ENCODE measurements around the gene GJA5. TPM values are rescaled to one million over a fixed set of nuclear protein-coding genes. Genes with fewer than 3 reads are reported as not detected.

Gene GJA5
- total and polyA plus RNA-seq, 2 experiments from 2014 or later, result 0.24 to 1.7 TPM

DNA sequence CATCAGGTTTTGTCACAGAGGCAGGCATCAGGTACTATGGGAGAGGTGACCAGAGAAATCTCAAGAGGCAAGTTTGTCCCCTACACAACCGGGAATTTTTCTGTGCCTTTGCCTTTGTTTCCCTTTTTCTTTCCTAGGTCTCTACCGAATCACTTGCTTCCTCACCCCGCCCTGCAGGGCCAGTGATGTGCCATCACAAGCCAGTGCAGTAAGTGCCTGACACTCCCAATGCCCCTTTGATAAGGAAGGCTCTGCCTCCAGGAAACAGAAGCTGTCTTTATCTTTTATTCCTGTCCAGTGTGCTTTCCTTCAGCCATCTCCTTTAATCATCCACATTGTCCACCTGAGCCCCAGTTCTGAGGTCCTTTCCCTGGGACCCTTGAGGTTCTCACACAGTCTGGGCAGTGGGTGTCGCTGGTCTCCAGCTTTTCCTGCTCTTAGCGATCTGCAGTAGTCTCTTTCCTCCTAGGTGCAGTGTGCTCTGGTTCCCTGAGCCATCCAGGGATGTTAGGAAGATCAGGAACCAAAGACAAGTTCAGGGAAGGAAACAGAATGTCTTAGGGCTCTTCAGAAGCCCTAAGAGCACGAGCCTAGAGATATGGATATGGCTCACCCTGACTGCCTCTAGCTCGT, 36.6 kb downstream of the GJA5 start:
- ATAC-seq (peak; percentile 99), DNase-seq (ENCODE audit: low spot score) (peak; percentile 91)
- H3K9me3 Mint-ChIP-seq, result peaks cover 9% of the 10 kb centered on the region
- Histone ChIP-seq H3K4me3 (no peak overlapping the region), H2AFZ (no peak overlapping the region), H3K79me2 (replicated peaks; ENCODE audit: insufficient read depth) (no peaks in the 10 kb centered on the region), H3K27me3 (ENCODE audit: insufficient read depth) (no peaks in the 10 kb centered on the region), H3K4me1 (ENCODE audit: insufficient read depth) (peaks cover 17% of the 10 kb centered on the region), H3K36me3 (ENCODE audit: insufficient read depth) (no peaks in the 10 kb centered on the region), H3K27ac (ENCODE audit: low read depth) (no peak overlapping the region), H3K4me2 (no peak overlapping the region), H3K9me2 (ENCODE audit: insufficient read depth) (no peaks in the 10 kb centered on the region), H3F3A (replicated peaks; ENCODE audit: low read depth) (no peaks in the 10 kb centered on the region), H4K20me1 (replicated peaks; ENCODE audit: insufficient read depth) (no peaks in the 10 kb centered on the region)
- H3K27me3 Mint-ChIP-seq (ENCODE audit: insufficient read depth, low read depth, poor library complexity), result peaks cover 9% of the 10 kb centered on the region
- H3K4me1 Mint-ChIP-seq, result peaks cover 20% of the 10 kb centered on the region
- H3K27ac Mint-ChIP-seq, result no peak overlapping the region
- H3K4me3 Mint-ChIP-seq, result no peak overlapping the region
- H3K36me3 Mint-ChIP-seq (ENCODE audit: low read depth), result peaks cover 4% of the 10 kb centered on the region; the same call in 2 of the 3 replicates
- TF ChIP-seq ZNF114 (CRISPR knock-in tag; IDR thresholded peaks at IDR 0.05) (no peak), JUNB (IDR thresholded peaks at IDR 0.05; ENCODE audit: unreplicated experiment) (no peak), REST (IDR thresholded peaks at IDR 0.05; ENCODE audit: unreplicated experiment) (no peak), ZNF462 (CRISPR knock-in tag; IDR thresholded peaks at IDR 0.05) (peak; percentile 6; the same call in 1 of the 2 replicates), EZH2phosphoT487 (IDR thresholded peaks at IDR 0.05; ENCODE audit: unreplicated experiment) (no peak), POLR2AphosphoS5 (IDR thresholded peaks at IDR 0.05; ENCODE audit: low read depth) (no peak), ZNF331 (CRISPR knock-in tag; IDR thresholded peaks at IDR 0.05; ENCODE audit: low read depth) (no peak), EZH2 (IDR thresholded peaks at IDR 0.05; ENCODE audit: low read depth, unreplicated experiment) (no peak), CTCF (conservative IDR thresholded peaks at IDR 0.05; ENCODE audit: low read depth in 2 of 2) (peak; percentile 93 to 98)
- TF ChIP-seq, protein P1, sequence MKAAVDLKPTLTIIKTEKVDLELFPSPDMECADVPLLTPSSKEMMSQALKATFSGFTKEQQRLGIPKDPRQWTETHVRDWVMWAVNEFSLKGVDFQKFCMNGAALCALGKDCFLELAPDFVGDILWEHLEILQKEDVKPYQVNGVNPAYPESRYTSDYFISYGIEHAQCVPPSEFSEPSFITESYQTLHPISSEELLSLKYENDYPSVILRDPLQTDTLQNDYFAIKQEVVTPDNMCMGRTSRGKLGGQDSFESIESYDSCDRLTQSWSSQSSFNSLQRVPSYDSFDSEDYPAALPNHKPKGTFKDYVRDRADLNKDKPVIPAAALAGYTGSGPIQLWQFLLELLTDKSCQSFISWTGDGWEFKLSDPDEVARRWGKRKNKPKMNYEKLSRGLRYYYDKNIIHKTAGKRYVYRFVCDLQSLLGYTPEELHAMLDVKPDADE (IDR thresholded peaks at IDR 0.05), result no peak
